Measurements from ENCODE around the gene IMMT. TPM values are rescaled to one million over a fixed set of nuclear protein-coding genes. Genes with fewer than 3 reads are reported as not detected.

Gene IMMT
- total RNA-seq, 1 donor from 2014 or later: 93.3 TPM

- no peak overlapping the region for H3K4me3 ChIP-seq
- H3F3A ChIP-seq (ENCODE audit: low read depth): peaks cover 6% of the 10 kb centered on the region
- peaks cover 3% of the 10 kb centered on the region for H4K20me1 ChIP-seq (ENCODE audit: low read depth)
- H3K9ac ChIP-seq: no peak overlapping the region
- Mint-ChIP-seq H3K4me1 (no peaks in the 10 kb centered on the region), H3K36me3 (peaks cover 55% of the 10 kb centered on the region), H3K27me3 (ENCODE audit: insufficient read depth, low read depth) (peaks cover 6% of the 10 kb centered on the region), H3K9me3 (no peaks in the 10 kb centered on the region), H3K27ac (no peak overlapping the region), H3K4me3 (no peak overlapping the region)
- peaks cover 36% of the 10 kb centered on the region for H3K36me3 ChIP-seq
- no peaks in the 10 kb centered on the region for H3K27me3 ChIP-seq
- no peak overlapping the region for H2AFZ ChIP-seq (replicated peaks)
- no peak for TF ChIP-seq EZH2 (IDR thresholded peaks at IDR 0.05)
- no peak for TF ChIP-seq EZH2phosphoT487 (IDR thresholded peaks at IDR 0.05)
- no peak for TF ChIP-seq CTCF (IDR thresholded peaks at IDR 0.05)
- no peaks in the 10 kb centered on the region for H3K79me2 ChIP-seq (ENCODE audit: low read depth)
- no peaks in the 10 kb centered on the region for H3K4me1 ChIP-seq
- no peaks in the 10 kb centered on the region for H3K9me3 ChIP-seq (ENCODE audit: low read depth)
- DNase-seq (ENCODE audit: low spot score): no peak
- H3K27ac ChIP-seq: no peak overlapping the region
- no peak overlapping the region for H3K4me2 ChIP-seq
Measured at GRCh38 chr2:86136141-86136540, 59.1 kb downstream of the IMMT start.

- no peak for DNase-seq (ENCODE audit: low spot score)
- TF ChIP-seq CTCF (IDR thresholded peaks at IDR 0.05): no peak
- TF ChIP-seq EZH2phosphoT487 (IDR thresholded peaks at IDR 0.05): no peak
- no peak for TF ChIP-seq EZH2 (IDR thresholded peaks at IDR 0.05)
- Mint-ChIP-seq H3K9me3 (no peaks in the 10 kb centered on the region), H3K27ac (no peak overlapping the region), H3K36me3 (peaks cover 55% of the 10 kb centered on the region), H3K4me1 (no peaks in the 10 kb centered on the region), H3K27me3 (ENCODE audit: insufficient read depth, low read depth) (peaks cover 6% of the 10 kb centered on the region), H3K4me3 (no peak overlapping the region)
- H3K4me2 ChIP-seq: no peak overlapping the region
- H3K9ac ChIP-seq: no peak overlapping the region
- peaks cover 1% of the 10 kb centered on the region for H3F3A ChIP-seq (ENCODE audit: low read depth)
- H3K4me1 ChIP-seq: no peaks in the 10 kb centered on the region
- no peaks in the 10 kb centered on the region for H3K79me2 ChIP-seq (ENCODE audit: low read depth)
- H3K27me3 ChIP-seq: no peaks in the 10 kb centered on the region
- H3K4me3 ChIP-seq: no peak overlapping the region
- H3K27ac ChIP-seq: no peak overlapping the region
- H3K36me3 ChIP-seq: peaks cover 39% of the 10 kb centered on the region
- no peak overlapping the region for H2AFZ ChIP-seq (replicated peaks)
- peaks cover 3% of the 10 kb centered on the region for H4K20me1 ChIP-seq (ENCODE audit: low read depth)
- H3K9me3 ChIP-seq (ENCODE audit: low read depth): no peaks in the 10 kb centered on the region
Measured at GRCh38 chr2:86135653-86136052, 59.6 kb downstream of the IMMT start.

GRCh38 chr2:86134709-86135108, 60.6 kb downstream of the IMMT start:
- no peak overlapping the region for H3K9ac ChIP-seq
- H4K20me1 ChIP-seq (ENCODE audit: low read depth): peaks cover 3% of the 10 kb centered on the region
- no peak overlapping the region for H3K27ac Mint-ChIP-seq
- H3K36me3 ChIP-seq: peaks cover 45% of the 10 kb centered on the region
- no peaks in the 10 kb centered on the region for H3K4me1 ChIP-seq
- H3K9me3 ChIP-seq (ENCODE audit: low read depth): no peaks in the 10 kb centered on the region
- peaks cover 55% of the 10 kb centered on the region for H3K36me3 Mint-ChIP-seq
- no peak overlapping the region for H3K27ac ChIP-seq
- no peaks in the 10 kb centered on the region for H3F3A ChIP-seq (ENCODE audit: low read depth)
- H3K9me3 Mint-ChIP-seq: no peaks in the 10 kb centered on the region
- no peaks in the 10 kb centered on the region for H3K27me3 ChIP-seq
- no peak overlapping the region for H3K4me3 ChIP-seq
- H3K4me1 Mint-ChIP-seq: no peaks in the 10 kb centered on the region
- no peaks in the 10 kb centered on the region for H3K79me2 ChIP-seq (ENCODE audit: low read depth)
- DNase-seq (ENCODE audit: low spot score): no peak
- H3K4me3 Mint-ChIP-seq: no peak overlapping the region
- no peak for TF ChIP-seq CTCF (IDR thresholded peaks at IDR 0.05)
- no peak for TF ChIP-seq EZH2phosphoT487 (IDR thresholded peaks at IDR 0.05)
- no peak for TF ChIP-seq EZH2 (IDR thresholded peaks at IDR 0.05)
- peaks cover 6% of the 10 kb centered on the region for H3K27me3 Mint-ChIP-seq (ENCODE audit: insufficient read depth, low read depth)
- no peak overlapping the region for H2AFZ ChIP-seq (replicated peaks)
- H3K4me2 ChIP-seq: no peak overlapping the region

All from neural progenitor cell (in vitro differentiated cells).